ENCODE data around the gene FOXK2.

DNA sequence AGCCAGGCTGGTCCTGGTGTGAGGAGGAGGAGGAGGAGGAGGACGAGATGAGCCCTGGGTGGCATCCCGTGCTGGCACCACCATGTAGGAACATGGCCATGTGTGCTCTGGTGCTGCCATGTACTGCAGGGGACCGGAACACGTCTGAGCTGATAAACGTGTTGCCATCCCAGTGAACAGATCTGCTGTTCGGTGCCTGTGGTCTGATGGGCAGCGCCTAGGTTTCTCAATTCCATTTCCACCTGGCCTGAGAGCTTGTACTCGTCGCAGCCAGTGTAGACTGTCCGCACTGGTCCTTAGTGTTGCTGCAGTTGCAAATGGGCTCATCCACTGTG, 28.4 kb upstream of the FOXK2 start:
- TF ChIP-seq TCF12 (IDR thresholded peaks at IDR 0.05; ENCODE audit: low read depth) (no peak), YY1 (IDR thresholded peaks at IDR 0.05; ENCODE audit: low read depth) (no peak), EP300 (IDR thresholded peaks at IDR 0.05; ENCODE audit: borderline replicate concordance) (no peak), EGR1 (IDR thresholded peaks at IDR 0.05) (no peak)
- TF ChIP-seq, protein P1, sequence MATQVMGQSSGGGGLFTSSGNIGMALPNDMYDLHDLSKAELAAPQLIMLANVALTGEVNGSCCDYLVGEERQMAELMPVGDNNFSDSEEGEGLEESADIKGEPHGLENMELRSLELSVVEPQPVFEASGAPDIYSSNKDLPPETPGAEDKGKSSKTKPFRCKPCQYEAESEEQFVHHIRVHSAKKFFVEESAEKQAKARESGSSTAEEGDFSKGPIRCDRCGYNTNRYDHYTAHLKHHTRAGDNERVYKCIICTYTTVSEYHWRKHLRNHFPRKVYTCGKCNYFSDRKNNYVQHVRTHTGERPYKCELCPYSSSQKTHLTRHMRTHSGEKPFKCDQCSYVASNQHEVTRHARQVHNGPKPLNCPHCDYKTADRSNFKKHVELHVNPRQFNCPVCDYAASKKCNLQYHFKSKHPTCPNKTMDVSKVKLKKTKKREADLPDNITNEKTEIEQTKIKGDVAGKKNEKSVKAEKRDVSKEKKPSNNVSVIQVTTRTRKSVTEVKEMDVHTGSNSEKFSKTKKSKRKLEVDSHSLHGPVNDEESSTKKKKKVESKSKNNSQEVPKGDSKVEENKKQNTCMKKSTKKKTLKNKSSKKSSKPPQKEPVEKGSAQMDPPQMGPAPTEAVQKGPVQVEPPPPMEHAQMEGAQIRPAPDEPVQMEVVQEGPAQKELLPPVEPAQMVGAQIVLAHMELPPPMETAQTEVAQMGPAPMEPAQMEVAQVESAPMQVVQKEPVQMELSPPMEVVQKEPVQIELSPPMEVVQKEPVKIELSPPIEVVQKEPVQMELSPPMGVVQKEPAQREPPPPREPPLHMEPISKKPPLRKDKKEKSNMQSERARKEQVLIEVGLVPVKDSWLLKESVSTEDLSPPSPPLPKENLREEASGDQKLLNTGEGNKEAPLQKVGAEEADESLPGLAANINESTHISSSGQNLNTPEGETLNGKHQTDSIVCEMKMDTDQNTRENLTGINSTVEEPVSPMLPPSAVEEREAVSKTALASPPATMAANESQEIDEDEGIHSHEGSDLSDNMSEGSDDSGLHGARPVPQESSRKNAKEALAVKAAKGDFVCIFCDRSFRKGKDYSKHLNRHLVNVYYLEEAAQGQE (IDR thresholded peaks at IDR 0.05; ENCODE audit: low read depth) = no peak
